Fibroblast of pulmonary artery (primary cell): Measurements from ENCODE around the gene FIGN.

Experiments
- DNase-seq: peaks from one replicate; pipeline ENCODE4 v3.0.0-alpha.2; 2010; ENCODE audit warnings: low read depth
- H3K4me3 ChIP-seq: replicated peaks from 2 replicates; pipeline ENCODE4 v1.5.1; 2011; ENCODE audit warnings: low read depth, mild to moderate bottlenecking, control low read depth, low read length, moderate library complexity
- CTCF ChIP-seq: IDR thresholded peaks from 2 replicates; pipeline ENCODE4 v1.5.1; 2011; ENCODE audit warnings: mild to moderate bottlenecking, control low read depth, low read length, inconsistent platforms; ENCODE audit errors: missing control alignments

The FIGN gene

GRCh38 chr2:163647300-163647699, 88.5 kb downstream of the FIGN start:
- TF ChIP-seq CTCF, result no peak
- DNase-seq, result no peak
- H3K4me3 ChIP-seq, result no peak overlapping the region

- no peak for DNase-seq
- no peak for TF ChIP-seq CTCF
- H3K4me3 ChIP-seq, result no peak overlapping the region
Observed at GRCh38 chr2:163646687-163647086, 89.1 kb downstream of the FIGN start.

GRCh38 chr2:163644238-163644637, 91.6 kb downstream of the FIGN start:
- no peak for DNase-seq
- H3K4me3 ChIP-seq, result no peak overlapping the region
- no peak for TF ChIP-seq CTCF

GRCh38 chr2:163641986-163642385, 93.8 kb downstream of the FIGN start:
- peak; percentile 38 for DNase-seq

GRCh38 chr2:163640542-163641193, 95.1 kb downstream of the FIGN start:
- H3K4me3 ChIP-seq, result no peak overlapping the region
- no peak for TF ChIP-seq CTCF
- DNase-seq, result no peak

More at GRCh38 chr2:163641986-163642385, 93.8 kb downstream of the FIGN start:
- TF ChIP-seq CTCF, result no peak
- H3K4me3 ChIP-seq, result no peak overlapping the region

GRCh38 chr2:163637871-163638270, 97.9 kb downstream of the FIGN start:
- DNase-seq, result no peak
- TF ChIP-seq CTCF, result no peak
- H3K4me3 ChIP-seq, result no peak overlapping the region

GRCh38 chr2:163633291-163633690, 102.5 kb downstream of the FIGN start:
- no peak for DNase-seq
- no peak for TF ChIP-seq CTCF
- H3K4me3 ChIP-seq, result no peak overlapping the region
